ENCODE measurements around the gene PHLDB1. TPM values are rescaled to one million over a fixed set of nuclear protein-coding genes. Genes with fewer than 3 reads are reported as not detected.
A peak's percentile ranks its signal among the peaks of the same experiment; 100 is the strongest.

PHLDB1 gene
- total RNA-seq, 6 donors from 2014 or later = 45.5 to 188 (median 100) TPM

GRCh38 chr11:118652681-118653181 is 45.3 kb downstream of the PHLDB1 start:
- no peaks in the 10 kb centered on the region for H3K4me1 ChIP-seq
- no peak overlapping the region for H3K4me3 ChIP-seq
- no peak for DNase-seq
- TF ChIP-seq POLR2AphosphoS5 (IDR thresholded peaks at IDR 0.05) = no peak
- no peak for TF ChIP-seq CTCF (IDR thresholded peaks at IDR 0.05)
- no peak for TF ChIP-seq EP300 (IDR thresholded peaks at IDR 0.05)
- TF ChIP-seq POLR2A (IDR thresholded peaks at IDR 0.05) = no peak
- H3K27ac ChIP-seq = no peak overlapping the region
- peaks cover 0 to 96% (median 67%) of the 10 kb centered on the region in 4 donors for H3K36me3 ChIP-seq
- H3K27me3 ChIP-seq = no peaks in the 10 kb centered on the region
- no peak for ATAC-seq (ENCODE audit: low FRiP score in 2 of 2)
- 62 to 63% methylated on average over 4 of the region's 4 CpGs for WGBS, 2 donors
- no peaks in the 10 kb centered on the region for H3K9me3 ChIP-seq

DNA sequence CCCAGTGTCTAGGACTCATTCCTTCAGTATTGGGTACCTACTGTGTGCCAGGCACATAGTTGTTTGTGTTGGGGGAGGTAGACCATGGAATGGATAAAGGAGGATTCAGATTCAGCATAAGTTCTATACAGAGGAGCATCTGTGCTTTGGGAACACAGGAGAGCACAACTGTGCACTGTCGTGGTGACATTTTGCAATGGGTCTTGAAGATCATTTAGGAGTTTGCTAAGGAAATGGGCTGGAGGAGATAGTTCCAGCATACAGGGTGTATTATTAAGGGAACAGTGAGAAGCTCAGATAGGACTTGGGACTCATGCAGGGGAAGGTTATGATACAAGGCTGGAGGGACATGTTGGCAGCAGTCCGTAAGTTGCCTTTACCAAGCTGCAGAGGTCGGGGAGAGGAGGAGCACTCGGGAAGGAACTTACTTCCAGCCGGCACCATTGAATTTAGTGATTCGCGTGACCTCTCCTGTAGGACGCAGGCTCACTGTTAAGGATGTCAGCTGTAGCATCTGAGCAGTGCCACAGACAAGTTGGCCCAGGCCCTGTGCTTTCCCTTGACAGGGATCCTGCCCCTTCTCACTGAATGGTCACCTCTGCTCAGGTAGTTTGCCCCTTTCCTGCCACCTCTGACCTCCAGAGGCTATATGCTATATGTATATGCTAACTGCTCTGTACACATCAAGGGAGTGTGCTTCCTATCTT is 46.4 kb downstream of the PHLDB1 start:
- Histone ChIP-seq H3K36me3 (peaks cover 0 to 88% (median 61%) of the 10 kb centered on the region in 4 donors), H3K9me3 (no peaks in the 10 kb centered on the region), H3K4me3 (no peak overlapping the region), H3K4me1 (peaks cover 0 to 2% (median 0%) of the 10 kb centered on the region in 4 donors), H3K27me3 (no peaks in the 10 kb centered on the region), H3K27ac (no peak overlapping the region)
- ATAC-seq (ENCODE audit: low FRiP score in 2 of 2) (no peak), DNase-seq (no peak)
- TF ChIP-seq POLR2A (IDR thresholded peaks at IDR 0.05) = no peak
- no peak for TF ChIP-seq EP300 (IDR thresholded peaks at IDR 0.05)
- TF ChIP-seq CTCF (IDR thresholded peaks at IDR 0.05) = no peak
- TF ChIP-seq POLR2AphosphoS5 (IDR thresholded peaks at IDR 0.05) = no peak
- 87 to 89% methylated on average over 8 of the region's 8 CpGs for WGBS, 2 donors

DNA sequence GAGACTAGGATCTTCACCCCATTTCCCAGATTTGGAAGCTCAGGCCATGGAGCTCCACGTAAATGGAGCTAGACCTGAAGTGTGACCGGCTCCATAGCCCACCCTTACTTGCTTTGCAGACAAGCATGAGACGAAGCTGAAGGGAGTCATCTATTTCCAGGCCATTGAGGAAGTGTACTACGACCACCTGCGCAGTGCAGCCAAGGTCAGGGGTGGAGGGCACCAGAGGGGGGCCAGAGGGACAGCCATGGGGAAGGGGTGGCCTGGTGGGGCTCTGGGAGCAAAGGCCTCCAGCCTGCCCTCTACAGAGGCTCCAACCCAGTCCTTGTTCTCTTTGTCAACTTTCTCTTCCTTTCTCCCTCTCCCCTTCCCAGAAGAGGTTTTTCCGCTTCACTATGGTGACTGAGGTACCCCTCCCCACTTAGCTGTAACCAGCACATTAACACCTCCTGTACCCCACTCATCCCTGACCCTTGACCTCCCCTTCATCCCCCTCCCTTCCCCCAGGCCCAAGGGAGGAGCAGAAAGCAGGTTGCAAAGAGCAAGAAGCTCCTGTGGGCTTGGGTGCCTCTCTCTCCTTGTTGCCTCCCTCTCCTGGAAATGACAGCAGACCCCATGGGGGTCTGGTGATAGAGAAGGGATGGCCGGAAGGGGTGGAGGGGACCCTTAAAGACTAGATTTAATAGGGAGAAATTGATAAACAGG is 48.2 kb downstream of the PHLDB1 start:
- no peaks in the 10 kb centered on the region for H3K27me3 ChIP-seq
- ATAC-seq (ENCODE audit: low FRiP score in 2 of 2) (no peak), DNase-seq (no peak)
- 93 to 95% methylated on average over 5 to 7 of the region's 7 CpGs for WGBS, 2 donors
- H3K4me3 ChIP-seq = no peak overlapping the region
- TF ChIP-seq CTCF (IDR thresholded peaks at IDR 0.05) (no peak), POLR2AphosphoS5 (IDR thresholded peaks at IDR 0.05) (no peak), EP300 (IDR thresholded peaks at IDR 0.05) (no peak), POLR2A (IDR thresholded peaks at IDR 0.05) (no peak)
- H3K27ac ChIP-seq = peak overlapping the region in 1 of 4 donors; percentile 48
- no peaks in the 10 kb centered on the region for H3K9me3 ChIP-seq
- peaks cover 0 to 70% (median 49%) of the 10 kb centered on the region in 4 donors for H3K36me3 ChIP-seq
- H3K4me1 ChIP-seq = peaks cover 5 to 15% (median 11%) of the 10 kb centered on the region in 4 donors

- H3K9me3 ChIP-seq = no peaks in the 10 kb centered on the region
- peaks cover 0 to 60% (median 39%) of the 10 kb centered on the region in 4 donors for H3K36me3 ChIP-seq
- H3K27me3 ChIP-seq = no peaks in the 10 kb centered on the region
- H3K4me1 ChIP-seq = peaks cover 5 to 15% (median 11%) of the 10 kb centered on the region in 4 donors
- DNase-seq = no peak
- 93% methylated on average over 5 of the region's 5 CpGs; no CpG with 5 or more reads in 1 of the 2 donors for WGBS, 2 donors
- no peak for ATAC-seq (ENCODE audit: low FRiP score in 2 of 2)
- TF ChIP-seq POLR2AphosphoS5 (IDR thresholded peaks at IDR 0.05) (no peak), POLR2A (IDR thresholded peaks at IDR 0.05) (no peak), CTCF (IDR thresholded peaks at IDR 0.05) (no peak), EP300 (IDR thresholded peaks at IDR 0.05) (no peak)
- H3K27ac ChIP-seq = no peak overlapping the region
- H3K4me3 ChIP-seq = no peak overlapping the region
Observed at GRCh38 chr11:118656563-118657165, 49.2 kb downstream of the PHLDB1 start.

Measured in upper lobe of left lung (tissue), 6 donors.